DND-41 (cell line): Measurements from ENCODE around the gene GLYATL3.

Experiments
- EZH2 ChIP-seq: IDR thresholded peaks from 3 replicates; pipeline ENCODE4 v1.6.1; 2012; ENCODE audit warnings: borderline replicate concordance, low read depth, mild to moderate bottlenecking, moderate library complexity, low read length, inconsistent platforms; ENCODE audit not compliant: severe bottlenecking
- TF ChIP-seq, protein P1 (sequence below): IDR thresholded peaks from 2 replicates; pipeline ENCODE4 v1.5.1; 2012; ENCODE audit warnings: borderline replicate concordance, low read length, moderate library complexity, mild to moderate bottlenecking; ENCODE audit not compliant: poor library complexity, severe bottlenecking; ENCODE audit errors: extremely low read depth

DNA sequence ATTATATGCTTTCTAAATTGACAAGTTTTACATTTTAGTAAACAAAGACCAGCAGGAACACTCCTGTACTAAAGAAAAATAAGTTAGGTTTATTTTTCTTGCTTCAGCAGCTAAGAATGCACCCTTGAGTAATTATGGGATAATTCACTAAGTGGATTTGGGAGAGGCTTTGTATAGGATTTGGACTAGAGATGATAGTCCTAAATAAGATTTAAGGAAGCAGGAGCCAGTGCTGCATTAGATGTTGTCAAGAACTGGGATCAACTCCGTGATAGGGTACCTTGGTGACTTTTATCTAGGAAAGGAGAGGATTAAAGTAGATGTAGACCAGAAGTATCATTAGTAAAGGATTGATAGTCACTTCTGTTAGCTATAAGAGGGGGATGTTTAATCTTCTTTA lies 46.6 kb downstream of the GLYATL3 start:
- TF ChIP-seq, protein P1, sequence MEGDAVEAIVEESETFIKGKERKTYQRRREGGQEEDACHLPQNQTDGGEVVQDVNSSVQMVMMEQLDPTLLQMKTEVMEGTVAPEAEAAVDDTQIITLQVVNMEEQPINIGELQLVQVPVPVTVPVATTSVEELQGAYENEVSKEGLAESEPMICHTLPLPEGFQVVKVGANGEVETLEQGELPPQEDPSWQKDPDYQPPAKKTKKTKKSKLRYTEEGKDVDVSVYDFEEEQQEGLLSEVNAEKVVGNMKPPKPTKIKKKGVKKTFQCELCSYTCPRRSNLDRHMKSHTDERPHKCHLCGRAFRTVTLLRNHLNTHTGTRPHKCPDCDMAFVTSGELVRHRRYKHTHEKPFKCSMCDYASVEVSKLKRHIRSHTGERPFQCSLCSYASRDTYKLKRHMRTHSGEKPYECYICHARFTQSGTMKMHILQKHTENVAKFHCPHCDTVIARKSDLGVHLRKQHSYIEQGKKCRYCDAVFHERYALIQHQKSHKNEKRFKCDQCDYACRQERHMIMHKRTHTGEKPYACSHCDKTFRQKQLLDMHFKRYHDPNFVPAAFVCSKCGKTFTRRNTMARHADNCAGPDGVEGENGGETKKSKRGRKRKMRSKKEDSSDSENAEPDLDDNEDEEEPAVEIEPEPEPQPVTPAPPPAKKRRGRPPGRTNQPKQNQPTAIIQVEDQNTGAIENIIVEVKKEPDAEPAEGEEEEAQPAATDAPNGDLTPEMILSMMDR, result no peak
- TF ChIP-seq EZH2, result no peak
